ENCODE results near the gene ZBTB8OS. TPM values are rescaled to one million over a fixed set of nuclear protein-coding genes. Genes with fewer than 3 reads are reported as not detected.

ZBTB8OS gene
- total RNA-seq, 1 experiment from 2014 or later = 60.5 TPM

DNA sequence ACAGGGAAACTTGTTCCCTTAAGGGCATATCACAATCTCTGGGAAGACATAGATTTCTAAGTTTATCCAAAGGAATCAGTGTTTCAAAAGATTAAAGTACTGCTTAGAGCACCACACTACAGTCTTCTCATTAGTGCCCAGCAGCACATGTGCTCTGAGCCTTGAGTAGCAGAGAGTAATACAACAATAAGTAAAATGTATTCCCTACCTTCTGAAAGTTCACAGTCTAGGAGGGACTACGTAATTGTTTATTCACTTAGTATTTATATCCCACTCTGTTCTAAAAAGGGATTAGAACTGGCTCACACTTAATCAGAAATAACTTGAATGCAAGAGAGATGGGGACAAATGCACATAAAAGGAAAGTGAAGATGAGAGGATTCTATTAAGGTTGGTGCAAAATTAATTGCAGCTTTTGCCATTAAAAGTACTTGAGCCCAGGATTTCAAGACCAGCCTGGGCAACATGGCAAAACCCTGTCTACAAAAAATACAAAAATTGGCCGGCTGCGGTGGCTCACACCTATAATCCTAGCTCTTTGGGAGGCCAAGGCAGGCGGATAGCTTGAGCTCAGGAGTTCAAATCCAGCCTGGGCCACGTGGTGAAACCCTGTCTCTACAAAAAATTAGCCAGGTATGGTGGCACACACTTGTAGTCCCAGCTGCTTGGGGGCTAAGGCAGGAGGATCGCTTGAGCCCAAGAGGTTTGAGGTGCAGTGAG is 43.3 kb upstream of the ZBTB8OS start:
- no peak for ATAC-seq
- Mint-ChIP-seq H3K4me1 (peaks cover 3% of the 10 kb centered on the region), H3K27ac (no peak overlapping the region), H3K36me3 (no peaks in the 10 kb centered on the region), H3K27me3 (ENCODE audit: low read depth) (no peaks in the 10 kb centered on the region; the same call in 1 of the 2 replicates), H3K9me3 (no peaks in the 10 kb centered on the region), H3K4me3 (no peak overlapping the region)
- TF ChIP-seq ESRRA (CRISPR knock-in tag; IDR thresholded peaks at IDR 0.05; ENCODE audit: borderline replicate concordance) = no peak
- TF ChIP-seq, protein P1, sequence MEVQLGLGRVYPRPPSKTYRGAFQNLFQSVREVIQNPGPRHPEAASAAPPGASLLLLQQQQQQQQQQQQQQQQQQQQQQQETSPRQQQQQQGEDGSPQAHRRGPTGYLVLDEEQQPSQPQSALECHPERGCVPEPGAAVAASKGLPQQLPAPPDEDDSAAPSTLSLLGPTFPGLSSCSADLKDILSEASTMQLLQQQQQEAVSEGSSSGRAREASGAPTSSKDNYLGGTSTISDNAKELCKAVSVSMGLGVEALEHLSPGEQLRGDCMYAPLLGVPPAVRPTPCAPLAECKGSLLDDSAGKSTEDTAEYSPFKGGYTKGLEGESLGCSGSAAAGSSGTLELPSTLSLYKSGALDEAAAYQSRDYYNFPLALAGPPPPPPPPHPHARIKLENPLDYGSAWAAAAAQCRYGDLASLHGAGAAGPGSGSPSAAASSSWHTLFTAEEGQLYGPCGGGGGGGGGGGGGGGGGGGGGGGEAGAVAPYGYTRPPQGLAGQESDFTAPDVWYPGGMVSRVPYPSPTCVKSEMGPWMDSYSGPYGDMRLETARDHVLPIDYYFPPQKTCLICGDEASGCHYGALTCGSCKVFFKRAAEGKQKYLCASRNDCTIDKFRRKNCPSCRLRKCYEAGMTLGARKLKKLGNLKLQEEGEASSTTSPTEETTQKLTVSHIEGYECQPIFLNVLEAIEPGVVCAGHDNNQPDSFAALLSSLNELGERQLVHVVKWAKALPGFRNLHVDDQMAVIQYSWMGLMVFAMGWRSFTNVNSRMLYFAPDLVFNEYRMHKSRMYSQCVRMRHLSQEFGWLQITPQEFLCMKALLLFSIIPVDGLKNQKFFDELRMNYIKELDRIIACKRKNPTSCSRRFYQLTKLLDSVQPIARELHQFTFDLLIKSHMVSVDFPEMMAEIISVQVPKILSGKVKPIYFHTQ (CRISPR knock-in tag; IDR thresholded peaks at IDR 0.05) = no peak
- CTCF ChIA-PET = interaction anchor here (2.5 kb wide), 1 partner anchor 19 kb away, joined by 19 read pairs; no protein-coding TSS in a partner anchor
- no peak for DNase-seq (ENCODE audit: low spot score)
- POLR2A ChIA-PET = interaction anchor here (1.1 kb wide), 1 partner anchor 81 kb away, joined by 3 read pairs; no protein-coding TSS in a partner anchor

DNA sequence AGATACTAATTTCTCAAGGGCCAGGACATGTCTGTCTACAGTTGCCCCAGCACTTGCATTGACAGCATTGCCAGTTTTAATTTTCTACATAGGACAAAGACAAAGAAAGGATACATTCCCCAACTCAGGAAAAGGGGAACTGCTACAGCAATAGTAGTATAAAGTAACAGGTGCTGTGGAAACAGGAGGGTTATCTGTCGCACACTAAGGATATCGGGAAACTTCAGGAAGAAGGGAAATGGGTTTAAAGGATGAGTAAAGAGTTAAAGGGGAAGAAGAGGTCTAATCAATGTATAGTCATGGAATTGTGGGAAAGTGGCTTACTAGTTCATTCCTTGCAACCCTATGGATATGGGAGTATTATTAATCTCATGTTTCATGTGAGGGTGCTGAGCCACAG is 36.0 kb upstream of the ZBTB8OS start:
- ATAC-seq (no peak), DNase-seq (ENCODE audit: low spot score) (no peak)
- H3K4me3 Mint-ChIP-seq = no peak overlapping the region
- H3K36me3 Mint-ChIP-seq = peaks cover 28% of the 10 kb centered on the region
- CTCF ChIA-PET = no interaction called here
- peak overlapping the region; percentile 57 for H3K27ac Mint-ChIP-seq
- no peaks in the 10 kb centered on the region for H3K27me3 Mint-ChIP-seq (ENCODE audit: low read depth)
- TF ChIP-seq ZNF396 (CRISPR knock-in tag; IDR thresholded peaks at IDR 0.05; ENCODE audit: borderline replicate concordance) (no peak), TCF7 (CRISPR knock-in tag; IDR thresholded peaks at IDR 0.05; ENCODE audit: low read depth) (no peak)
- no peaks in the 10 kb centered on the region for H3K4me1 Mint-ChIP-seq
- H3K9me3 Mint-ChIP-seq = no peaks in the 10 kb centered on the region
- POLR2A ChIA-PET = no interaction called here

DNA sequence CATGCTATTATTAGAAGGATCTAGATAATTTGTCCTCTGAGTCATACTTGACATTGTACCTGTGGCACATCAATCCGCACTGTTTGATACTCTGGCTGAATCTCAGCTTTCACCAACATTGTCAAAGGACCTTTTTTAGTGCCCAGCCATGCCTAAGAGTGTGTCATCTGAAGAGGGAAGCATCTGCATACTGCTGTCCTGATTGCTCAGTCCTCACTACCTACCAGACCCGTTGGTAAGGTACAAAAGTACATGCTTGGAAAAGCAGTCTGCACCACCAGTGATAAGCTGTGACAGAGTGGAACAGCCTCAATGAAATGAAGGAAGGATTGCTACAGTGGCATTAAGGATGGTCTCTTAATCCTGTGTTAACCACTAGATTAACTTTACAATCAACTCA is 35.1 kb upstream of the ZBTB8OS start:
- H3K27ac Mint-ChIP-seq = no peak overlapping the region
- H3K4me3 Mint-ChIP-seq = no peak overlapping the region
- no peak for ATAC-seq

DNA sequence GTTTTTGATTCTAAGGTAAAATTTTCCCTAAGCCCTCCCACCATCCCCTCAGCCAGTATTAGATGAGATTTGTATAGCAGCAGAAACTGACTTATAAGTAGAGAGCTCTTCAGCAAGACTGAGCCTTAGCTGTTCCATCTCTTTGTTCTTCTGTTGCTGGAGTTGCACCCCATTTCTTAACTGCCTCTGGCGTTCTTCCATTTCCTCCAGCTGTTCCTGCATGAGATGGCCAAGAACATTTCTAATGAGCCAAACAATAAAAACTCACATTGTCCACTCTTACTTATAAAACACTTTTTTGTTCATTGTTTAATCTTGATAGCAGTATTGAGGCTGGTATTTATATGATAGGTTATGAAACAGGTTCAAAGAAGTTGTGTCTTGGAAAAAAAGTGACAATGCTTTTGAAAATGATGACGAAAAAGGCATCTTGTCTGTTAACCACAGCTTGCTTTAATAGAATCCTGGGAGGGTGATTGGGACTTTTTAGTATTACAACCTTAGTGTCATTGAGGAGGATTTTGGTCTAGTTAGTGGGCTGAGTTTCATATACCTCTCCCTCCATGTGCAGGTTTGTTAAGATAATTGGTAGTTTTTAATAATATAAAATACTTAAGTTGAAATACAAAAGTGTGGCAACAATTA is 33.9 kb upstream of the ZBTB8OS start:
- no peak overlapping the region for H3K4me3 Mint-ChIP-seq
- ATAC-seq = no peak
- no peak for DNase-seq (ENCODE audit: low spot score)
- H3K9me3 Mint-ChIP-seq = no peaks in the 10 kb centered on the region
- no peaks in the 10 kb centered on the region for H3K27me3 Mint-ChIP-seq (ENCODE audit: low read depth)
- ChIA-PET POLR2A (no interaction called here), CTCF (interaction anchor here (0.6 to 1.2 kb wide), 3 partner anchors 14 to 164 kb away, joined by 3 to 7 read pairs (median 3); no protein-coding TSS in a partner anchor)
- H3K36me3 Mint-ChIP-seq = peaks cover 49% of the 10 kb centered on the region
- no peaks in the 10 kb centered on the region for H3K4me1 Mint-ChIP-seq
- H3K27ac Mint-ChIP-seq = peak overlapping the region; percentile 10; the same call in 1 of the 2 replicates
- TF ChIP-seq TP53 (CRISPR knock-in tag; IDR thresholded peaks at IDR 0.05) = no peak
- TF ChIP-seq, protein P2, sequence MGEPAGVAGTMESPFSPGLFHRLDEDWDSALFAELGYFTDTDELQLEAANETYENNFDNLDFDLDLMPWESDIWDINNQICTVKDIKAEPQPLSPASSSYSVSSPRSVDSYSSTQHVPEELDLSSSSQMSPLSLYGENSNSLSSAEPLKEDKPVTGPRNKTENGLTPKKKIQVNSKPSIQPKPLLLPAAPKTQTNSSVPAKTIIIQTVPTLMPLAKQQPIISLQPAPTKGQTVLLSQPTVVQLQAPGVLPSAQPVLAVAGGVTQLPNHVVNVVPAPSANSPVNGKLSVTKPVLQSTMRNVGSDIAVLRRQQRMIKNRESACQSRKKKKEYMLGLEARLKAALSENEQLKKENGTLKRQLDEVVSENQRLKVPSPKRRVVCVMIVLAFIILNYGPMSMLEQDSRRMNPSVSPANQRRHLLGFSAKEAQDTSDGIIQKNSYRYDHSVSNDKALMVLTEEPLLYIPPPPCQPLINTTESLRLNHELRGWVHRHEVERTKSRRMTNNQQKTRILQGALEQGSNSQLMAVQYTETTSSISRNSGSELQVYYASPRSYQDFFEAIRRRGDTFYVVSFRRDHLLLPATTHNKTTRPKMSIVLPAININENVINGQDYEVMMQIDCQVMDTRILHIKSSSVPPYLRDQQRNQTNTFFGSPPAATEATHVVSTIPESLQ (CRISPR knock-in tag; IDR thresholded peaks at IDR 0.05) = no peak
- no peak for TF ChIP-seq ZNF121 (CRISPR knock-in tag; IDR thresholded peaks at IDR 0.05)
- TF ChIP-seq ESRRA (CRISPR knock-in tag; IDR thresholded peaks at IDR 0.05; ENCODE audit: borderline replicate concordance) = no peak
- TF ChIP-seq, protein P1 (CRISPR knock-in tag; IDR thresholded peaks at IDR 0.05) = no peak
- TF ChIP-seq, protein P3, sequence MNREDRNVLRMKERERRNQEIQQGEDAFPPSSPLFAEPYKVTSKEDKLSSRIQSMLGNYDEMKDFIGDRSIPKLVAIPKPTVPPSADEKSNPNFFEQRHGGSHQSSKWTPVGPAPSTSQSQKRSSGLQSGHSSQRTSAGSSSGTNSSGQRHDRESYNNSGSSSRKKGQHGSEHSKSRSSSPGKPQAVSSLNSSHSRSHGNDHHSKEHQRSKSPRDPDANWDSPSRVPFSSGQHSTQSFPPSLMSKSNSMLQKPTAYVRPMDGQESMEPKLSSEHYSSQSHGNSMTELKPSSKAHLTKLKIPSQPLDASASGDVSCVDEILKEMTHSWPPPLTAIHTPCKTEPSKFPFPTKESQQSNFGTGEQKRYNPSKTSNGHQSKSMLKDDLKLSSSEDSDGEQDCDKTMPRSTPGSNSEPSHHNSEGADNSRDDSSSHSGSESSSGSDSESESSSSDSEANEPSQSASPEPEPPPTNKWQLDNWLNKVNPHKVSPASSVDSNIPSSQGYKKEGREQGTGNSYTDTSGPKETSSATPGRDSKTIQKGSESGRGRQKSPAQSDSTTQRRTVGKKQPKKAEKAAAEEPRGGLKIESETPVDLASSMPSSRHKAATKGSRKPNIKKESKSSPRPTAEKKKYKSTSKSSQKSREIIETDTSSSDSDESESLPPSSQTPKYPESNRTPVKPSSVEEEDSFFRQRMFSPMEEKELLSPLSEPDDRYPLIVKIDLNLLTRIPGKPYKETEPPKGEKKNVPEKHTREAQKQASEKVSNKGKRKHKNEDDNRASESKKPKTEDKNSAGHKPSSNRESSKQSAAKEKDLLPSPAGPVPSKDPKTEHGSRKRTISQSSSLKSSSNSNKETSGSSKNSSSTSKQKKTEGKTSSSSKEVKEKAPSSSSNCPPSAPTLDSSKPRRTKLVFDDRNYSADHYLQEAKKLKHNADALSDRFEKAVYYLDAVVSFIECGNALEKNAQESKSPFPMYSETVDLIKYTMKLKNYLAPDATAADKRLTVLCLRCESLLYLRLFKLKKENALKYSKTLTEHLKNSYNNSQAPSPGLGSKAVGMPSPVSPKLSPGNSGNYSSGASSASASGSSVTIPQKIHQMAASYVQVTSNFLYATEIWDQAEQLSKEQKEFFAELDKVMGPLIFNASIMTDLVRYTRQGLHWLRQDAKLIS (CRISPR knock-in tag; IDR thresholded peaks at IDR 0.05; ENCODE audit: borderline replicate concordance) = no peak
- no peak for TF ChIP-seq KAT7 (CRISPR knock-in tag; IDR thresholded peaks at IDR 0.05; ENCODE audit: borderline replicate concordance)
- TF ChIP-seq, protein P4, sequence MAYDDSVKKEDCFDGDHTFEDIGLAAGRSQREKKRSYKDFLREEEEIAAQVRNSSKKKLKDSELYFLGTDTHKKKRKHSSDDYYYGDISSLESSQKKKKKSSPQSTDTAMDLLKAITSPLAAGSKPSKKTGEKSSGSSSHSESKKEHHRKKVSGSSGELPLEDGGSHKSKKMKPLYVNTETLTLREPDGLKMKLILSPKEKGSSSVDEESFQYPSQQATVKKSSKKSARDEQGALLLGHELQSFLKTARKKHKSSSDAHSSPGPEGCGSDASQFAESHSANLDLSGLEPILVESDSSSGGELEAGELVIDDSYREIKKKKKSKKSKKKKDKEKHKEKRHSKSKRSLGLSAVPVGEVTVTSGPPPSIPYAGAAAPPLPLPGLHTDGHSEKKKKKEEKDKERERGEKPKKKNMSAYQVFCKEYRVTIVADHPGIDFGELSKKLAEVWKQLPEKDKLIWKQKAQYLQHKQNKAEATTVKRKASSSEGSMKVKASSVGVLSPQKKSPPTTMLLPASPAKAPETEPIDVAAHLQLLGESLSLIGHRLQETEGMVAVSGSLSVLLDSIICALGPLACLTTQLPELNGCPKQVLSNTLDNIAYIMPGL (CRISPR knock-in tag; IDR thresholded peaks at IDR 0.05) = no peak

More for the DNA sequence above, 35.1 kb upstream of the ZBTB8OS start:
- CTCF ChIA-PET = no interaction called here
- no peak for DNase-seq (ENCODE audit: low spot score)
- Mint-ChIP-seq H3K36me3 (peaks cover 37% of the 10 kb centered on the region), H3K9me3 (no peaks in the 10 kb centered on the region), H3K4me1 (no peaks in the 10 kb centered on the region), H3K27me3 (ENCODE audit: low read depth) (no peaks in the 10 kb centered on the region)
- POLR2A ChIA-PET = no interaction called here
- no peak for TF ChIP-seq FOXK1 (CRISPR knock-in tag; IDR thresholded peaks at IDR 0.05)
- TF ChIP-seq NR3C1 (CRISPR knock-in tag; conservative IDR thresholded peaks at IDR 0.05; ENCODE audit: low read depth) = no peak
- TF ChIP-seq OVOL2 (CRISPR knock-in tag; IDR thresholded peaks at IDR 0.05; ENCODE audit: borderline replicate concordance) = no peak
- TF ChIP-seq ZBTB21 (CRISPR knock-in tag; IDR thresholded peaks at IDR 0.05; ENCODE audit: borderline replicate concordance) = no peak
